AG09309 (cell line): Measurements from ENCODE around the gene HSPA1B.
A peak's percentile ranks its signal among the peaks of the same experiment; 100 is the strongest.
"Not testable (repeated sequence)": the region's sequence is repeated elsewhere in the genome, so short reads cannot be mapped to it uniquely, and the experiment has no call there.

ENCODE experiments used
- DNase-seq: peaks from one replicate; pipeline ENCODE4 v3.0.0-alpha.2; 2010; ENCODE audit warnings: low read depth
- H3K4me3 ChIP-seq: 2 replicates; pipeline ENCODE4 v1.5.1; 2011; ENCODE audit warnings: mild to moderate bottlenecking, low read depth, low read length, moderate library complexity; ENCODE audit not compliant: control insufficient read depth
- CTCF ChIP-seq: IDR thresholded peaks from 2 replicates; pipeline ENCODE4 v1.5.1; 2011; ENCODE audit warnings: mild to moderate bottlenecking, low read depth, low read length, inconsistent platforms; ENCODE audit not compliant: insufficient read depth, control insufficient read depth; ENCODE audit errors: missing control alignments

The HSPA1B gene

DNA sequence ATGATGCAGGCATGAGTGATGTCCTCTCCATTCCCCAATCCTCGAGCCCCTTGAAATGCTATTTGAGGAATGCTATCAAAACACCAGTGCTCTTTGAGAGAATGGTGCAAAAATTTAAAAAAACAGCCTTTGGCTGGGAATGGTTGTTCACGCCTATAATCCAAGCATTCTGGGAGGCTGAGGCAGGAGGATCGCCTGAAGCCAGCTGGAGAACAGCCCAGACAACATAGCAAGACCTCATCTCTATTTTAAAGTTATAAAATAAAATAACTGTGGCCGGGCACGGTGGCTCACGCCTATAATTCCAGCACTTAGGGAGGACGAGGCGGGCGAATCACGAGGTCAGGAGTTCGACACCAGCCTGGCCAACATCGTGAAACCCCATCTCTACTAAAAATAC lies 27.8 kb upstream of the HSPA1B start:
- TF ChIP-seq CTCF, result no peak

DNA sequence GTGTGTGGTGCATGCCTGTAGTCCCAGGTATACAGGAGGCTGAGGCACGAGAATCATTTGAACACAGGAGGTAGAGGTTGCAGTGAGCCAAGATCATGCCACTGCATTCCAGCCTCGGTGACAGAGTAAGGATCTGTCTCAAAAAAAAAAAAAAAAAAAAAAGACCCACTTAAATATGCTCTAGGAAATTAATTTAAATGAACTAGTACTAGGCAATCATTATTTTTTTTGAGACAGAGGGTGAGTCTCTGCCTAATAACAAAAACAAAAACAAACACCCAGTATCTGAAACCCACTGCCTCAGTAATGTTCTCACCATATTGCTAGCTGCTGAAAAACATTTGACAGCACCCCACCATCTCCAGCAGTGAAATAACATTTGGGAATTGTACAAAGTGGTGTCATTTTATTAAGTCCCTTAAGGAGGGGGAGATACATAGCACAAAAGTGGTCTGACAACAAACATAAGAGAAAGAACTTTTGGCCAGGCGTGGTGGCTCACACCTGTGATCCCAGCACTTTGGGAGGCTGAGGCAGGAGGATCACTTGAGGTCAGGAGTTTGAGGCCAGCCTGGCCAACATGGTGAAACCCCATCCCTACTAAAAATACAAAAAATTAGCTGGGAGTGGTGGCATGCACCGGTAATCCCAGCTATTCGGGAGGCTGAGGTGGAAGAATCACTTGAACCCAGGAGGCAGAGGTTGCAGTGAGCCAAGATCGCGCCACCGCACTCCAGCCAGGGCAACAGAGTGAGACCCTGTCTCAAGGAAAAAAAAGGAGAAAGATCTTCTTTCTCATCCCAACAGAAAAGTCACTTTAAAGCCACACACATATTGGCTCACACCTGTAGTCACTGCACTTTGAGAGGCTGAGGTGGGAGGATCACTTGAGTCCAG lies 26.3 kb upstream of the HSPA1B start:
- H3K4me3 ChIP-seq, DNase-seq: not testable (repeated sequence)

More for the DNA sequence above, 27.8 kb upstream of the HSPA1B start:
- no peak for DNase-seq
- H3K4me3 ChIP-seq, result no peak overlapping the region

DNA sequence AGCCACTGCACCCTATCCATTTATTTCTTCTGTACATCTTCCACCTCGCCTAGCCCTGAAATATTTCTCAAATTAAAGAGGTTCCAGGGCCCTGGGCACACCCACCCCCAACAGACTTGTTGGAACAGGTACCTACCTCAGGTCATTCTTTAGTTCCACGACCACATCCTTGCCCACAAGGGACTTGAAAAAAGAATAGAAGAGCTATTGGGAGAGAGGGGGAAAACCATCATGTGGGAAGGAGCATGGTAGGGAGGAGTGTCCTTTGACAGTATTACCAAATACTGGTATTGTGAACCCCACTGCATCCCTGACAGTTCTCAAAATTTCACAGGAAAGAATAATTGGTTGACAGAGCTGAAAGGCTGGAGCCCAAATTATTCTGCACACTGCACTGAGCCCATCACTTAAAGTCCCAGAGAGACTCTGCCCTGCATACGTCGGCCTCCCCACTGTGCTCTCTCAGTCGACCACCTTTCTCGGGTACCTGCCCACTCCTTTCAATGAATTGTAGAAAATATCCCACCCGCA lies 21.5 kb upstream of the HSPA1B start:
- no peak for TF ChIP-seq CTCF
- DNase-seq, result no peak
- peak overlapping the region; percentile 73 for H3K4me3 ChIP-seq

GRCh38 chr6:31806470-31807272 lies 20.9 kb upstream of the HSPA1B start, which contains the start of gene LSM2:
TSS of gene LSM2 (minus strand) at chr6:31806966. CDS start at chr6:31806757, 209 bp downstream.
- DNase-seq, result peak; percentile 90
- peak within 1 kb of the TSS; percentile 73 for H3K4me3 ChIP-seq
- TF ChIP-seq CTCF, result no peak

DNA sequence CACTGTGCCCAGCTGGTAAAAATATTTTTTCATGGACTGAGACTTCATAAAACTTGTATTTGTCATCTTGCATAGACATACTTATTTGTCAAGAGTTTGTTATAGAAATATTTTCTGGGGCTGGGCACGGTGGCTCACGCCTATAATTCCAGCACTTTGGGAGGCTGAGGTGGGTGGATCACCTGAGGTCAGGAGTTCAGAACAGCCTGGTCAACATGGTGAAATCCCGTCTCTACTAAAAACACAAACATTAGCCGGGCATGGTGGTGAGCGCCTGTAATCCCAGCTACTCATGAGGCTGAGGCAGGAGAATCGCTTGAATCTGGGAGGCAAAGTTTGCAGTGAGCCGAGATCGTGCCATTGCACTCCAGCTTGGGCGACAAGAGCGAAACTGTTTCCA lies 18.9 kb upstream of the HSPA1B start:
- not testable (repeated sequence) for DNase-seq, H3K4me3 ChIP-seq

DNA sequence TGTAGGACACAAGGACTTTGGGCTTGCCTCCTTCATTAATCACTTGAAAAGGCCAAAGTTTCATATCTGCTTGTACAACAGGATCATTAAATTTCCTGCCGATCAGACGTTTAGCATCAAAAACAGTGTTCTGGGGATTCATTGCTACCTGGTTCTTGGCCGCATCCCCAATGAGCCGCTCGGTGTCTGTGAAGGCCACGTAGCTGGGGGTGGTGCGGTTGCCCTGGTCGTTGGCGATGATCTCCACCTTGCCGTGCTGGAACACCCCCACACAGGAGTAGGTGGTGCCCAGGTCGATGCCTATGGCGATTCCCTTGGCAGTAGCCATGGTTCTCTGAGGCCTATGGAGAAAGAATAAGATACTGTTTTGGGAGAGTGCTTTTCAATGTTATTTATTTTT lies 15.9 kb upstream of the HSPA1B start:
- no peak for DNase-seq
- TF ChIP-seq CTCF, result no peak
- no peak overlapping the region for H3K4me3 ChIP-seq

- no peak overlapping the region for H3K4me3 ChIP-seq
- no peak for TF ChIP-seq CTCF
- DNase-seq, result no peak
Measured at GRCh38 chr6:31813465-31813849, 14.1 kb upstream of the HSPA1B start.
